ENCODE data around the gene MAPK8IP3.

MAPK8IP3 gene

GRCh38 chr16:1812732-1813163, 106.8 kb downstream of the MAPK8IP3 start:
- peak; percentile 22 for DNase-seq (ENCODE audit: low read depth)

DNA sequence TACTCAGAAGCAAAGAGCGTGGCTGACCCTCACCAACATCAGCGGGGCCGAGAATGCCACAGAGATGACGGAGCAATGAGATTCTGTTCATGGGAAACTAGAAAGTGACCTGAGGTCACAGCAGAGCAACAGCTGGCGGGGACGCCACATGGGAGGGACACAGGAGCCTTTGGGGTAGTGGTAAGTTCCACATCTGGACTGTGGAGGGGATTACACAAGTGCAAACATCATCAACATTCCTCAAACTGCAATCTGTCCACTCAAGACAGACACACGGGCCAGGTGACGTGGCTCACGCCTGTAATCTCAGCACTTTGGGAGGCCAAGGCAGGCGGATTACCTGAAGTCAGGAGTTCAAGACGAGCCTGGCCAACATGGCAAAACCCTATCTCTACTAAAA, 109.5 kb downstream of the MAPK8IP3 start:
- no peak for DNase-seq (ENCODE audit: low read depth)

GRCh38 chr16:1816396-1817275, 110.6 kb downstream of the MAPK8IP3 start:
- DNase-seq (ENCODE audit: low read depth), result no peak

GRCh38 chr16:1817276-1817589, 111.2 kb downstream of the MAPK8IP3 start:
- DNase-seq (ENCODE audit: low read depth), result no peak

- DNase-seq (ENCODE audit: low read depth), result no peak
These were observed 111.7 kb downstream of the MAPK8IP3 start for GRCh38 chr16:1817716-1818115.

DNA sequence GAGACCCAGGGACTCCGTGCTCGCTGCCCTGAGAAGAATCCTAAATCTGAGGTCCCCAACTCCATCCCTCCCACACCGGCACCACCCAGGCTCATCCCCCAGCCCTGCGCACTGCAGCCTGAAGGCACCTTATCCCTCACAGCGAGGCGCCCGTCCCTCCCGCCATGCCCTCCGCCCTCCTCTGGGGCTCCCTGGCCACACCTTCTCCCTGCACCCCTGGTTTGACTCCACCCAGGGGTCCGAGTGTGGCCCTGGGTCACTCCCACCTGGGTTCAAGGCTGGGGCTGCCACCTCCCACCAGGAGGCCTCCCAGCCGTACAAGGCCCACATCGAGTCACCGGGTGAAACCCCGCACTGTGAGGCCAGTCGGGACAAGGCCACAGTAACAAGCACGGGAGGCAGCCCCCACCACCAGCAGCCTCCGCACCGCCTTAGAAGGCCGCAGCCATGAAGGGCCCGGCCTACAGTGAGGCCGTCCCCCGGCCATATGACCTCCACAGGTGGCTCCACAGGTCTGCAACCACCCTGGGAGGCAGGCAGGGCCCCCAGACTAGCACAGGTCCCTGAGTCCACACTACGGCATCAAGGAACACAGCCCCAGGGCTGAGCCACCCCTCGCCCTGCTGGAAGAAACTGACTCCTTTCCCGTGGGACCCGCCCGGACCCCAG, 112.3 kb downstream of the MAPK8IP3 start:
- DNase-seq (ENCODE audit: low read depth), result no peak

DNA sequence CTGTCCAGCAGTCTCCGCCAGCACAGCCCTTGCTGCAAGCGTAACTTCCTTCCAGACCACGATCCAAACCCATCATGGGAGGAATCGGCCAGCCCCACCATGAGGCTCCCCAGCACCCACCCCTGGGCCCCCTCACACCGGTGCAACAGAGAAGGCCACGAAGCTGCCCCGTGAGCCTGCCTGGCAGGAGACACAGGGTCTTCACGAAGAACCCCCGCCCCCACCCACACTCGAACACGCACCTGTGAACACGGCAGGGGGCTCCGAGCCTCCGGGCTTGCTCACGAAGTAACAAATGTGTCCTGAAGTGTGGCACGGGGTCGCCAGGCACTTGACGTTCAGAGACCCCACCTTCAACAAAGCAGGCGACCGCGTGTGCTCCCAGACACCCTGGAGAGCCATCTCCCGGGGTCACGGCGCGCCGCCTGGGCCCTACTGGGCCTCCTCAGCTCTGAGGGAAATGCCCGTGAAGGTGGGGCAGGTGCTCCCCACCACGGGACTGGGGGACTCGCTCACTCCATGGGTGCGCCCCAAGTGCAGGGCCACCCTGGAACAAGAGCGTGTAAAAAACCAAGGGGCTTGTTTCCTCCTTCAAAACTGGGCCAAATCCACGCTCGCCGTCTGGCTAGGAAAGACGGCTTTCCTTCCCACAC, 113.0 kb downstream of the MAPK8IP3 start:
- DNase-seq (ENCODE audit: low read depth), result no peak

DNA sequence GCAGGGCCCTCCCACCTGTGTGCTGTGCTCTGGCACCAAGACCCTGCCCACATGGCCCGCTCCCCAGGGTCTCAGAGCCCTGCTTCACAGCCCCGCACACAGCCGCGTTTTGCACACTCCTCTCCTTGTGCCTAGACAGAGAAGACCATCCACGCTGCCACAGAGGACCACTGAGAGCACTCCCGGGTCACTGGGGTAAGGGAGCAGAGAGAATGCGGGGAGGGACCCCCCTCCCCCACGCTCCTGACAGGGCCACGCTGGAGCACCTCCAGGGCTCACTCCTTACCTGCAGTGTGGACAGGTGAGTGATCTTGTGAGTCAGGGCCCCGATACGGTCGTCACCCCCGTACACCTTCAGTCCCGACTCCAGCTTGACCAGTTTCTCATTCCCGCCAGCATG, 113.6 kb downstream of the MAPK8IP3 start:
- no peak for DNase-seq (ENCODE audit: low read depth)

All from stimulated activated CD8-positive, alpha-beta memory T cell treated with anti-CD3 and anti-CD28 coated beads, Interleukin-12 subunit alpha, Interleukin-12 subunit beta, amount 100 ng/mL, for 1 hour (primary cell).